ENCODE results near the gene TYK2. TPM values are rescaled to one million over a fixed set of nuclear protein-coding genes. Genes with fewer than 3 reads are reported as not detected.

The TYK2 gene
- total RNA-seq, 1 donor from 2014 or later: 131 TPM

DNA sequence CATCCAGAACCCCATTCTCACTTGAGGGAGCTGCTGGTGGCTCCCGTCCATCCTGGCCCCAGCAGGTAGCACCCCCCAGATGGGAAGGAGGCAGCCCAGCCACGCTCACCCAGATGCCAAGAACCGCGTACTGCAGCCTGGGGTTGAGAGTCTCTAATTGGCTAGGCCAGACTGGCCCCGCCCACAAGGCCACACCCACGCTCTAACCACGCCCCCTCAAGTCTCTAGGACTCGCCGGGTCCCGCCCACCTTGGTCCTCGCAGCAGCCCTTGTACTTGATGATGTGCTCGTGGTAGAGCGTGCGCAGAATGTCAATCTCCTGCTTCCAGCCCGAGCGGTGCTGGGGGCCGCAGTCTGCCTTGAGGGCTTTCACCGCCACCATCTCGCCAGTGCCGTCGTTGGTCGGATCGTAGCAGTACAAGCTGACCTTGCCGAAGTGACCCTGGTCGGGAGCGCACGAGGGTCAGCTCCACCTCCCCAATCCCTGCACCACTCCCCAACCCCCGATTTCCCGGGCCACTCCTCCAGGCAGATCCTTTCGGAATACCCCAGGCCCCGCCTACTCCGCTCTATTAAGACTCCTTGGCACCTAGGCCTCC is 26.5 kb downstream of the TYK2 start:
- no peaks in the 10 kb centered on the region for H3K9me3 Mint-ChIP-seq
- peak overlapping the region; percentile 68 for H3K4me3 Mint-ChIP-seq
- peak; percentile 86 for DNase-seq (ENCODE audit: extremely low spot score, unreplicated experiment)
- H3K27ac Mint-ChIP-seq: peak overlapping the region; percentile 16
- H3K4me1 Mint-ChIP-seq (ENCODE audit: unreplicated experiment): peaks cover 13% of the 10 kb centered on the region
- H3K27me3 Mint-ChIP-seq: no peaks in the 10 kb centered on the region
- peaks cover 8% of the 10 kb centered on the region for H3K36me3 Mint-ChIP-seq
- TF ChIP-seq, protein P1, sequence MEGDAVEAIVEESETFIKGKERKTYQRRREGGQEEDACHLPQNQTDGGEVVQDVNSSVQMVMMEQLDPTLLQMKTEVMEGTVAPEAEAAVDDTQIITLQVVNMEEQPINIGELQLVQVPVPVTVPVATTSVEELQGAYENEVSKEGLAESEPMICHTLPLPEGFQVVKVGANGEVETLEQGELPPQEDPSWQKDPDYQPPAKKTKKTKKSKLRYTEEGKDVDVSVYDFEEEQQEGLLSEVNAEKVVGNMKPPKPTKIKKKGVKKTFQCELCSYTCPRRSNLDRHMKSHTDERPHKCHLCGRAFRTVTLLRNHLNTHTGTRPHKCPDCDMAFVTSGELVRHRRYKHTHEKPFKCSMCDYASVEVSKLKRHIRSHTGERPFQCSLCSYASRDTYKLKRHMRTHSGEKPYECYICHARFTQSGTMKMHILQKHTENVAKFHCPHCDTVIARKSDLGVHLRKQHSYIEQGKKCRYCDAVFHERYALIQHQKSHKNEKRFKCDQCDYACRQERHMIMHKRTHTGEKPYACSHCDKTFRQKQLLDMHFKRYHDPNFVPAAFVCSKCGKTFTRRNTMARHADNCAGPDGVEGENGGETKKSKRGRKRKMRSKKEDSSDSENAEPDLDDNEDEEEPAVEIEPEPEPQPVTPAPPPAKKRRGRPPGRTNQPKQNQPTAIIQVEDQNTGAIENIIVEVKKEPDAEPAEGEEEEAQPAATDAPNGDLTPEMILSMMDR (conservative IDR thresholded peaks at IDR 0.05): no peak

DNA sequence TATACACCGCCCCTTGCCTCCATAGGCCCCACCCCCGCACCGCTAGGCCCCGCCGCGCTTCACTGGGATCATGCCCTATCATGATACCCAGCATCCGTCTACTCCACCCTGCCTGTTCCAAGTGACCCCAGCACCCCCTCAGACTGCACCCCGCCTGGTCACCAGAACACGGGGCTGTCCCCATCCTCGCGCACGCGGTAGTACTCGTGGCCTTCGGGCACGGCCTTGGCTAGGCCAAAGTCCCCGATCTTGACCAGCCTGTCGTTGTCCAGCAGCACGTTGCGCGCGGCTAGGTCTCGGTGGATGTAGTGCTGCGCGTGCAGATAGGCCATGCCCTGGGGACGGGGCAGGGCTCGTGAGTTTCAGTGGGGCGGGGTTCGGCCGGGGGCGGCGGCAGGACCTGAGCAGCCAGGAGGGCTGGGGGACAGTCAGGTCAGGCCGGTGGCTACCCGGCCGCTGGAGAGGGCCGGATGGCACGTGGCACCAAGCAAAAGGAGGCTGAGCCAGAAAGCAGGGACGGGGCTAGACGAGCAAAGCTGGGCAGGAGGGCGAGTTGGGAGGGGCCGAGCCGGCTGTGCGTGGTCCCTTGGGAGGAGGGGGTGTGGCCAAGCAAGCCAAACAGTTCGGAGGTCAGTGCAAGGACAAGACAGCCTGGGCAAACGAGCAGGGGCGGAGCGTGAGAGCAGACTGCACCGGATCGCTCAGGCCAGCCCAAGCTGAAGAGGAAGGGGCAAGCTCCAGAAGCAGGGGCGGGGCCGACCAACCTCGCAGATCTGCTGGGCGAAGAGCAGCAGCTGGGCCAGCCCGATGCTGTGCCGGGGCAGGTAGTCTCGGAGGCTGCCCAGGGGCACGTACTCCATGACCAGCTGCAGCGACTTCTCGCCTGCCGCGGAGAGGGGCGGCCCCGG is 27.4 kb downstream of the TYK2 start:
- peaks cover 13% of the 10 kb centered on the region for H3K4me1 Mint-ChIP-seq (ENCODE audit: unreplicated experiment)
- H3K27me3 Mint-ChIP-seq: no peaks in the 10 kb centered on the region
- TF ChIP-seq, protein P1 (conservative IDR thresholded peaks at IDR 0.05): no peak
- DNase-seq (ENCODE audit: extremely low spot score, unreplicated experiment): peak; percentile 85
- H3K9me3 Mint-ChIP-seq: no peaks in the 10 kb centered on the region
- H3K27ac Mint-ChIP-seq: peak overlapping the region; percentile 78
- H3K4me3 Mint-ChIP-seq: peak overlapping the region; percentile 80
- peaks cover 8% of the 10 kb centered on the region for H3K36me3 Mint-ChIP-seq

DNA sequence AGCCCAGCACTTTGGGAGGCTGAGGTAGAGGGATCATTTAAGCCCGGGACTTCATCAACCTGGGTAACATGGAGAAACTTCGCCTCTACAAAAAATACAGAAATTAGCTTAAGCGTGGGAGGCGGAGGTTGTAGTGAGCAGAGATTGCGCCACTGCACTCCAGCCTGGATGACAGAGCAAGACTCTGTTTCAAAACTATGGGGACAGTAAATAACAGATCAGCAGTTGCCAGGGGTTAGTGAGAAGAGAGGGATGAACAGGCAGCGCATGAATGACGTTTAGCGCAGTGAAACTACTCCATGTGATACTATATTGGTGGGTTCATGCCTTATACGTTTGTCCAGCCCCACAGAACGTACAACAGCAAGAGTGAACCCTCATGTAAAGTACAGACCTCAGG is 33.9 kb downstream of the TYK2 start:
- TF ChIP-seq, protein P1 (conservative IDR thresholded peaks at IDR 0.05): no peak
- no peak for DNase-seq (ENCODE audit: extremely low spot score, unreplicated experiment)
- Mint-ChIP-seq H3K27ac (peak overlapping the region; percentile 9), H3K36me3 (peaks cover 2% of the 10 kb centered on the region), H3K27me3 (no peaks in the 10 kb centered on the region), H3K4me1 (ENCODE audit: unreplicated experiment) (no peaks in the 10 kb centered on the region), H3K9me3 (no peaks in the 10 kb centered on the region), H3K4me3 (no peak overlapping the region)

DNA sequence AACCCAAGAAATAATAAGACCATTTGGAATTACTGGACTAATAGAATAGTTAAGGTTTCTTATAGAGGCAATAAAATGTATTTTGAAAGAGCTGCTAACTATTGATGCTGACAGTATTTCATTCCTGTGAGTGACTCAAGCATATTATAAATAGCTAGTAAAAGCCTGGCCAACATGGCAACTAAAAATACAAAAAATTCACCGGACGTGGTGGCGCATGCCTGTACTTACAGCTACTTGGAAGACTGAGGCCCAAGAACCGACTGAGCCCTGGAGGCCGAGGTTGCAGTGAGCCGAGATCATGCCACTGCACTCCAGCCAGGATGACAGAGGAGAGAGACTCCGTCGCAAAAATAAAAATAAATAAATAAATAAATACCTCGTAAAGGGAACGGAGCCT is 35.6 kb downstream of the TYK2 start:
- TF ChIP-seq, protein P1 (conservative IDR thresholded peaks at IDR 0.05): no peak
- no peaks in the 10 kb centered on the region for H3K36me3 Mint-ChIP-seq
- no peaks in the 10 kb centered on the region for H3K27me3 Mint-ChIP-seq
- no peak overlapping the region for H3K27ac Mint-ChIP-seq
- no peaks in the 10 kb centered on the region for H3K4me1 Mint-ChIP-seq (ENCODE audit: unreplicated experiment)
- H3K9me3 Mint-ChIP-seq: no peaks in the 10 kb centered on the region
- no peak overlapping the region for H3K4me3 Mint-ChIP-seq
- no peak for DNase-seq (ENCODE audit: extremely low spot score, unreplicated experiment)

DNA sequence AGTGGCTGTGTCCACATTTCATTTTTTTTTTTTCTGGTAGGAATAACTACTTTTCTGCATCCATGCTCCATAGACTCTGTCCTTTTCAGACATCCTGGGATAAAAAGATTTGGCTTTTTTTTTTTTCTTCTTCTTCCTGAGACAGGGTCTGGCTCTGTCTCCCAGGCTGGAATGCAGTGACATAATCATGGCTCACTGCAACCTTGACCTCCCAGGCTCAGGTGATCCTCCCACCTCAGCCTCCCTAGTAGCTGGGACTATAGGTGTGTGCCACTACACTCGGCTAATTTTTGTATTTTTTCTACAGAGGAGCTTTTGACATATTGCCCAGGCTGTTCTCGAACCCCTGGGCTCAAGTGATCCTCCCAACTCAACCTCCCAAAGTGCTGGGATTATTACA is 36.9 kb downstream of the TYK2 start:
- TF ChIP-seq, protein P1 (conservative IDR thresholded peaks at IDR 0.05): no peak
- Mint-ChIP-seq H3K4me1 (ENCODE audit: unreplicated experiment) (no peaks in the 10 kb centered on the region), H3K9me3 (no peaks in the 10 kb centered on the region), H3K4me3 (no peak overlapping the region), H3K36me3 (no peaks in the 10 kb centered on the region), H3K27me3 (peaks cover 4% of the 10 kb centered on the region), H3K27ac (no peak overlapping the region)
- no peak for DNase-seq (ENCODE audit: extremely low spot score, unreplicated experiment)

Data from type B pancreatic cell (in vitro differentiated cells).